Measurements from ENCODE around the gene ARL17A.
"Not testable (repeated sequence)": the region's sequence is repeated elsewhere in the genome, so short reads cannot be mapped to it uniquely, and the experiment has no call there.

Gene ARL17A

GRCh38 chr17:46585444-46585843 is 6.0 kb upstream of the ARL17A start:
- H3K27ac Mint-ChIP-seq; H3K36me3 Mint-ChIP-seq; DNase-seq (ENCODE audit: low spot score in 2 of 2); H3K4me3 Mint-ChIP-seq; H3K4me1 Mint-ChIP-seq; H3K9me3 Mint-ChIP-seq; ATAC-seq: not testable (repeated sequence)

- H3K36me3 Mint-ChIP-seq, H3K4me3 Mint-ChIP-seq, H3K27ac Mint-ChIP-seq: not testable (repeated sequence)
These were observed 591 bp upstream of the ARL17A start for GRCh38 chr17:46580082-46580481.

GRCh38 chr17:46571796-46572195 is 7.7 kb downstream of the ARL17A start:
- ATAC-seq; H3K36me3 Mint-ChIP-seq; H3K4me3 Mint-ChIP-seq; H3K9me3 Mint-ChIP-seq; H3K4me1 Mint-ChIP-seq; DNase-seq (ENCODE audit: low spot score in 2 of 2); H3K27ac Mint-ChIP-seq: not testable (repeated sequence)

More at GRCh38 chr17:46580082-46580481, 591 bp upstream of the ARL17A start:
- H3K4me1 Mint-ChIP-seq; H3K9me3 Mint-ChIP-seq; DNase-seq (ENCODE audit: low spot score in 2 of 2); ATAC-seq: not testable (repeated sequence)

GRCh38 chr17:46566980-46567379 is 12.5 kb downstream of the ARL17A start:
- peak; percentile 55 for ATAC-seq
- H3K4me3 Mint-ChIP-seq; H3K27ac Mint-ChIP-seq; H3K36me3 Mint-ChIP-seq; DNase-seq (ENCODE audit: low spot score in 2 of 2); H3K4me1 Mint-ChIP-seq; H3K9me3 Mint-ChIP-seq: not testable (repeated sequence)

GRCh38 chr17:46566284-46566683 is 13.2 kb downstream of the ARL17A start:
- not testable (repeated sequence) for H3K4me1 Mint-ChIP-seq; H3K27ac Mint-ChIP-seq; H3K9me3 Mint-ChIP-seq; DNase-seq (ENCODE audit: low spot score in 2 of 2); H3K4me3 Mint-ChIP-seq; H3K36me3 Mint-ChIP-seq
- ATAC-seq, result peak; percentile 70

GRCh38 chr17:46560048-46560447 is 19.4 kb downstream of the ARL17A start:
- H3K27ac Mint-ChIP-seq; ATAC-seq; H3K9me3 Mint-ChIP-seq; H3K4me3 Mint-ChIP-seq; H3K36me3 Mint-ChIP-seq; DNase-seq (ENCODE audit: low spot score in 2 of 2); H3K4me1 Mint-ChIP-seq: not testable (repeated sequence)

- H3K36me3 Mint-ChIP-seq; DNase-seq (ENCODE audit: low spot score in 2 of 2); H3K4me3 Mint-ChIP-seq; H3K4me1 Mint-ChIP-seq; H3K9me3 Mint-ChIP-seq; ATAC-seq; H3K27ac Mint-ChIP-seq: not testable (repeated sequence)
These were observed 20.3 kb downstream of the ARL17A start for GRCh38 chr17:46559155-46559554.

GRCh38 chr17:46548607-46549006 is 30.9 kb downstream of the ARL17A start:
- H3K27ac Mint-ChIP-seq; H3K9me3 Mint-ChIP-seq; DNase-seq (ENCODE audit: low spot score in 2 of 2); H3K36me3 Mint-ChIP-seq; H3K4me3 Mint-ChIP-seq; H3K4me1 Mint-ChIP-seq; ATAC-seq: not testable (repeated sequence)

GRCh38 chr17:46534716-46535115 is 44.8 kb downstream of the ARL17A start:
- H3K36me3 Mint-ChIP-seq; DNase-seq (ENCODE audit: low spot score in 2 of 2); H3K9me3 Mint-ChIP-seq; ATAC-seq; H3K4me1 Mint-ChIP-seq; H3K4me3 Mint-ChIP-seq; H3K27ac Mint-ChIP-seq: not testable (repeated sequence)

GRCh38 chr17:46512168-46512567 is 67.3 kb downstream of the ARL17A start, which contains the start of gene LRRC37A2:
Gene LRRC37A2 (plus strand): TSS chr17:46512468. CDS start chr17:46512713, 245 bp downstream.
- not testable (repeated sequence) for ATAC-seq; H3K36me3 Mint-ChIP-seq; H3K4me3 Mint-ChIP-seq; DNase-seq (ENCODE audit: low spot score in 2 of 2); H3K9me3 Mint-ChIP-seq; H3K27ac Mint-ChIP-seq; H3K4me1 Mint-ChIP-seq

GRCh38 chr17:46505896-46506295 is 73.6 kb downstream of the ARL17A start:
- not testable (repeated sequence) for H3K9me3 Mint-ChIP-seq; H3K4me3 Mint-ChIP-seq; H3K4me1 Mint-ChIP-seq; ATAC-seq; H3K27ac Mint-ChIP-seq; H3K36me3 Mint-ChIP-seq; DNase-seq (ENCODE audit: low spot score in 2 of 2)

GRCh38 chr17:46499437-46500139 is 79.9 kb downstream of the ARL17A start:
- not testable (repeated sequence) for H3K36me3 Mint-ChIP-seq; DNase-seq (ENCODE audit: low spot score in 2 of 2); H3K9me3 Mint-ChIP-seq; H3K4me3 Mint-ChIP-seq; H3K27ac Mint-ChIP-seq; ATAC-seq; H3K4me1 Mint-ChIP-seq

- H3K27ac Mint-ChIP-seq; DNase-seq (ENCODE audit: low spot score in 2 of 2); ATAC-seq; H3K4me3 Mint-ChIP-seq; H3K9me3 Mint-ChIP-seq; H3K36me3 Mint-ChIP-seq; H3K4me1 Mint-ChIP-seq: not testable (repeated sequence)
These were observed 87.5 kb downstream of the ARL17A start for GRCh38 chr17:46492021-46492420.

- H3K4me3 Mint-ChIP-seq; H3K4me1 Mint-ChIP-seq; ATAC-seq; H3K9me3 Mint-ChIP-seq; H3K36me3 Mint-ChIP-seq; DNase-seq (ENCODE audit: low spot score in 2 of 2); H3K27ac Mint-ChIP-seq: not testable (repeated sequence)
These were observed 98.2 kb downstream of the ARL17A start for GRCh38 chr17:46481310-46481709.

- not testable (repeated sequence) for DNase-seq (ENCODE audit: low spot score in 2 of 2); ATAC-seq; H3K27ac Mint-ChIP-seq; H3K9me3 Mint-ChIP-seq; H3K4me1 Mint-ChIP-seq; H3K4me3 Mint-ChIP-seq; H3K36me3 Mint-ChIP-seq
These were observed 100.7 kb downstream of the ARL17A start for GRCh38 chr17:46478823-46479222.

- not testable (repeated sequence) for H3K27ac Mint-ChIP-seq; DNase-seq (ENCODE audit: low spot score in 2 of 2); H3K4me1 Mint-ChIP-seq; H3K36me3 Mint-ChIP-seq; H3K9me3 Mint-ChIP-seq; ATAC-seq; H3K4me3 Mint-ChIP-seq
These were observed 103.9 kb downstream of the ARL17A start for GRCh38 chr17:46475583-46475982.

Measured in stimulated activated effector memory CD8-positive, alpha-beta T cell treated with anti-CD3 and anti-CD28 coated beads, Interleukin-12 subunit alpha, Interleukin-12 subunit beta, amount 100 ng/mL, for 72 hours (primary cell).